ENCODE data around the gene PRKN.
"Not testable (repeated sequence)": the region's sequence is repeated elsewhere in the genome, so short reads cannot be mapped to it uniquely, and the experiment has no call there.

PRKN gene

GRCh38 chr6:161313940-161314509 lies 1413.5 kb downstream of the PRKN start:
- H3K4me3 ChIP-seq (ENCODE audit: low read depth, low read length), result no peak overlapping the region

- not testable (repeated sequence) for H3K4me3 ChIP-seq (ENCODE audit: low read depth, low read length)
These were observed 1414.1 kb downstream of the PRKN start for GRCh38 chr6:161313475-161313874.

GRCh38 chr6:161309774-161310173 lies 1417.8 kb downstream of the PRKN start:
- H3K4me3 ChIP-seq (ENCODE audit: low read depth, low read length), result not testable (repeated sequence)

- H3K4me3 ChIP-seq (ENCODE audit: low read depth, low read length), result no peak overlapping the region
These were observed 1419.4 kb downstream of the PRKN start for GRCh38 chr6:161308075-161308655.

GRCh38 chr6:161305860-161306259 lies 1421.7 kb downstream of the PRKN start:
- no peak overlapping the region for H3K4me3 ChIP-seq (ENCODE audit: low read depth, low read length)

GRCh38 chr6:161303628-161304340 lies 1423.8 kb downstream of the PRKN start:
- H3K4me3 ChIP-seq (ENCODE audit: low read depth, low read length), result no peak overlapping the region

- H3K4me3 ChIP-seq (ENCODE audit: low read depth, low read length), result no peak overlapping the region
These were observed 1424.6 kb downstream of the PRKN start for GRCh38 chr6:161302949-161303348.

- no peak overlapping the region for H3K4me3 ChIP-seq (ENCODE audit: low read depth, low read length)
These were observed 1426.2 kb downstream of the PRKN start for GRCh38 chr6:161301338-161301737.

GRCh38 chr6:161300823-161301222 lies 1426.7 kb downstream of the PRKN start:
- H3K4me3 ChIP-seq (ENCODE audit: low read depth, low read length), result no peak overlapping the region

- H3K4me3 ChIP-seq (ENCODE audit: low read depth, low read length), result no peak overlapping the region
These were observed 1427.8 kb downstream of the PRKN start for GRCh38 chr6:161299726-161300125.
